OCI-LY1 (cell line): ENCODE results near the gene NDUFAF8.

Experiments used
- H2AFZ ChIP-seq: fragments of 200-600 bp; sonication (generic), shearing (Covaris generic); 2 replicates; pipeline ENCODE4 v1.6.0; 2014; ENCODE audit warnings: antibody characterized with exemption, mild to moderate bottlenecking, low read length
- H3F3A ChIP-seq: fragments of 200-600 bp; sonication (generic), shearing (Covaris generic); 2 replicates; pipeline ENCODE4 v1.6.0; 2014; ENCODE audit warnings: mild to moderate bottlenecking, antibody characterized with exemption, low read length, moderate library complexity; ENCODE audit not compliant: insufficient read depth
- H3K27ac ChIP-seq: fragments of 200-600 bp; sonication (generic); 2 replicates; pipeline ENCODE4 v1.5.1; 2014; ENCODE audit warnings: low read length, mixed run types, mild to moderate bottlenecking, low read depth; ENCODE audit not compliant: poor library complexity, severe bottlenecking
- H3K27me3 ChIP-seq: fragments of 200-600 bp; sonication (generic); 2 replicates; pipeline ENCODE4 v1.6.0; 2014; ENCODE audit warnings: antibody characterized with exemption, mild to moderate bottlenecking, low read length, moderate library complexity; ENCODE audit not compliant: insufficient read depth
- H3K36me3 ChIP-seq: fragments of 200-600 bp; sonication (generic); 2 replicates; pipeline ENCODE4 v1.6.1; 2014; ENCODE audit warnings: mild to moderate bottlenecking, antibody characterized with exemption, low read length, moderate library complexity, mixed read lengths; ENCODE audit not compliant: insufficient read depth
- H3K4me1 ChIP-seq: fragments of 200-600 bp; sonication (generic); 2 replicates; pipeline ENCODE4 v1.5.1; 2014; ENCODE audit warnings: mild to moderate bottlenecking, low read length, moderate library complexity; ENCODE audit not compliant: insufficient read depth, severe bottlenecking
- H3K4me2 ChIP-seq: fragments of 200-600 bp; sonication (generic), shearing (Covaris generic); 2 replicates; pipeline ENCODE4 v1.6.1; 2014; ENCODE audit warnings: low read length
- H3K4me3 ChIP-seq: fragments of 200-600 bp; sonication (generic); 2 replicates; pipeline ENCODE4 v1.5.1; 2014; ENCODE audit warnings: low read length, low read depth, mild to moderate bottlenecking, mixed read lengths; ENCODE audit not compliant: poor library complexity, severe bottlenecking
- H3K79me2 ChIP-seq: fragments of 200-600 bp; shearing (Covaris generic); 2 replicates; pipeline ENCODE4 v1.6.1; 2016; ENCODE audit warnings: mixed run types, low read length, mixed read lengths; ENCODE audit not compliant: insufficient read depth
- H3K9ac ChIP-seq: fragments of 200-600 bp; sonication (generic), shearing (Covaris generic); 2 replicates; pipeline ENCODE4 v1.6.1; 2014; ENCODE audit warnings: mild to moderate bottlenecking, low read length, mixed read lengths
- H3K9me2 ChIP-seq: fragments of 200-600 bp; sonication (generic), shearing (Covaris generic); 2 replicates; pipeline ENCODE4 v1.6.1; 2014; ENCODE audit warnings: low read depth, mild to moderate bottlenecking, low read length, mixed read lengths
- H3K9me3 ChIP-seq: fragments of 200-600 bp; shearing (Covaris generic); 2 replicates; pipeline ENCODE4 v1.6.1; 2014; ENCODE audit warnings: low read length, mixed read lengths
- H4K20me1 ChIP-seq: fragments of 200-600 bp; sonication (generic), shearing (Covaris generic); 2 replicates; pipeline ENCODE4 v1.6.0; 2016; ENCODE audit warnings: mild to moderate bottlenecking, low read length; ENCODE audit not compliant: insufficient read depth
- CTCF ChIP-seq: fragments of 200-600 bp; sonication (generic), shearing (Covaris generic); IDR thresholded peaks from 2 replicates; pipeline ENCODE4 v1.5.1; 2017; ENCODE audit warnings: mild to moderate bottlenecking, antibody characterized with exemption, low read length, moderate library complexity, mixed read lengths
- EZH2 ChIP-seq: fragments of 200-600 bp; sonication (generic), shearing (Covaris generic); IDR thresholded peaks from 2 replicates; pipeline ENCODE4 v1.8.0; 2017; ENCODE audit warnings: borderline replicate concordance, mixed run types, mild to moderate bottlenecking, antibody characterized with exemption, low read length, moderate library complexity, mixed read lengths

NDUFAF8 gene

GRCh38 chr17:81193051-81193410, 46.1 kb upstream of the NDUFAF8 start:
- Histone ChIP-seq H3K4me2 (no peak overlapping the region), H3K9ac (no peak overlapping the region), H4K20me1 (no peaks in the 10 kb centered on the region), H3F3A (no peaks in the 10 kb centered on the region), H2AFZ (no peak overlapping the region), H3K4me3 (no peak overlapping the region), H3K9me3 (no peaks in the 10 kb centered on the region), H3K79me2 (no peaks in the 10 kb centered on the region), H3K4me1 (no peaks in the 10 kb centered on the region), H3K27me3 (no peaks in the 10 kb centered on the region), H3K9me2 (no peaks in the 10 kb centered on the region), H3K36me3 (no peaks in the 10 kb centered on the region), H3K27ac (no peak overlapping the region)
- TF ChIP-seq CTCF (no peak), EZH2 (no peak)

GRCh38 chr17:81193470-81194224, 45.5 kb upstream of the NDUFAF8 start:
- Histone ChIP-seq H3K9me2 (no peaks in the 10 kb centered on the region), H3K79me2 (no peaks in the 10 kb centered on the region), H3K9ac (no peak overlapping the region), H3K4me3 (no peak overlapping the region), H3K36me3 (no peaks in the 10 kb centered on the region), H3F3A (no peaks in the 10 kb centered on the region), H4K20me1 (no peaks in the 10 kb centered on the region), H3K27ac (no peak overlapping the region), H3K27me3 (no peaks in the 10 kb centered on the region), H2AFZ (no peak overlapping the region), H3K9me3 (no peaks in the 10 kb centered on the region), H3K4me2 (no peak overlapping the region), H3K4me1 (no peaks in the 10 kb centered on the region)
- TF ChIP-seq EZH2 (no peak), CTCF (no peak)

GRCh38 chr17:81194225-81194760, 44.8 kb upstream of the NDUFAF8 start:
- Histone ChIP-seq H3K4me2 (no peak overlapping the region), H4K20me1 (no peaks in the 10 kb centered on the region), H3K79me2 (no peaks in the 10 kb centered on the region), H3K27ac (no peak overlapping the region), H3K4me1 (no peaks in the 10 kb centered on the region), H3F3A (no peaks in the 10 kb centered on the region), H3K9me3 (no peaks in the 10 kb centered on the region), H3K9me2 (no peaks in the 10 kb centered on the region), H3K4me3 (no peak overlapping the region), H3K9ac (no peak overlapping the region), H3K27me3 (no peaks in the 10 kb centered on the region), H3K36me3 (no peaks in the 10 kb centered on the region), H2AFZ (no peak overlapping the region)
- TF ChIP-seq EZH2: no peak
- no peak for TF ChIP-seq CTCF
